Neural cell (in vitro differentiated cells): ENCODE data around the gene GLTP. TPM values are rescaled to one million over a fixed set of nuclear protein-coding genes. Genes with fewer than 3 reads are reported as not detected.

Source experiments
- H2AFZ ChIP-seq: fragments of 200-600, 300-800 bp; sonication (generic), shearing (Covaris generic); 2 replicates; pipeline ENCODE4 v1.6.0; 2014; ENCODE audit warnings: low read depth, mild to moderate bottlenecking, antibody characterized with exemption, low read length, moderate library complexity
- H3F3A ChIP-seq: fragments of 200-600 bp; shearing (Covaris generic); 2 replicates; pipeline ENCODE4 v1.6.1; 2016; ENCODE audit warnings: mild to moderate bottlenecking, moderate library complexity, mixed read lengths, antibody characterized with exemption, low read length; ENCODE audit not compliant: insufficient read depth, poor library complexity, severe bottlenecking
- H3K27ac ChIP-seq: fragments of 200-600, 300-800 bp; sonication (generic), shearing (Covaris generic); 2 replicates; pipeline ENCODE4 v1.5.1; 2014; ENCODE audit warnings: mild to moderate bottlenecking, low read length, moderate library complexity
- H3K27me3 ChIP-seq: fragments of 300-800, 200-600 bp; sonication (generic), shearing (Covaris generic); 2 replicates; pipeline ENCODE4 v1.6.0; 2014; ENCODE audit warnings: mild to moderate bottlenecking, low read depth, low read length, moderate library complexity; ENCODE audit not compliant: insufficient read depth
- H3K36me3 ChIP-seq: fragments of 300-800, 200-600 bp; sonication (generic), shearing (Covaris generic); 2 replicates; pipeline ENCODE4 v1.5.1; 2014; ENCODE audit warnings: mild to moderate bottlenecking, antibody characterized with exemption, low read length, moderate library complexity; ENCODE audit not compliant: insufficient read depth
- H3K4me2 ChIP-seq: fragments of 300-800, 200-600 bp; sonication (generic), shearing (Covaris generic); 2 replicates; pipeline ENCODE4 v1.6.0; 2014; ENCODE audit warnings: mild to moderate bottlenecking, low read length
- H3K4me3 ChIP-seq: fragments of 300-800, 200-600 bp; sonication (generic), shearing (Covaris generic); 2 replicates; pipeline ENCODE4 v1.5.1; 2014; ENCODE audit warnings: mild to moderate bottlenecking, low read length, moderate library complexity
- H3K79me2 ChIP-seq: fragments of 200-600 bp; shearing (Covaris generic); replicated peaks from 2 replicates; pipeline ENCODE4 v1.6.0; 2014; ENCODE audit warnings: mild to moderate bottlenecking, low read length, moderate library complexity; ENCODE audit not compliant: insufficient read depth
- H3K9ac ChIP-seq: fragments of 300-800, 200-600 bp; sonication (generic), shearing (Covaris generic); 2 replicates; pipeline ENCODE4 v1.6.1; 2016; ENCODE audit warnings: mild to moderate bottlenecking, low read length, mixed read lengths
- H3K9me2 ChIP-seq: fragments of 200-600 bp; shearing (Covaris generic); 2 replicates; pipeline ENCODE4 v1.6.1; 2016; ENCODE audit warnings: mild to moderate bottlenecking, low read length, mixed read lengths; ENCODE audit not compliant: insufficient read depth
- H3K9me3 ChIP-seq: fragments of 200-600, 300-800 bp; sonication (generic), shearing (Covaris generic); 2 replicates; pipeline ENCODE4 v1.6.1; 2016; ENCODE audit warnings: mild to moderate bottlenecking, mixed run types, low read length, moderate library complexity, mixed read lengths
- H4K20me1 ChIP-seq: fragments of 200-600 bp; shearing (Covaris generic); 2 replicates; pipeline ENCODE4 v1.6.1; 2016; ENCODE audit warnings: mild to moderate bottlenecking, mixed run types; ENCODE audit not compliant: insufficient read depth
- CTCF ChIP-seq: fragments of 450-650 bp; IDR thresholded peaks from 2 replicates; pipeline ENCODE4 v1.5.1; 2014; ENCODE audit warnings: antibody characterized with exemption, mild to moderate bottlenecking, moderate library complexity; ENCODE audit not compliant: poor library complexity, severe bottlenecking
- EP300 ChIP-seq: fragments of 450-650 bp; conservative IDR thresholded peaks from 2 replicates; pipeline ENCODE4 v1.6.1; 2014; ENCODE audit warnings: antibody characterized with exemption, mild to moderate bottlenecking, moderate library complexity; ENCODE audit not compliant: poor library complexity, severe bottlenecking
- EZH2 ChIP-seq: fragments of 200-600, 300-800 bp; shearing (Covaris generic), sonication (generic); IDR thresholded peaks from 2 replicates; pipeline ENCODE4 v1.6.1; 2014; ENCODE audit warnings: antibody characterized with exemption, low read length, borderline replicate concordance, mild to moderate bottlenecking; ENCODE audit not compliant: insufficient read depth, poor library complexity, severe bottlenecking
- MXI1 ChIP-seq: fragments of 450-650 bp; conservative IDR thresholded peaks from 2 replicates; pipeline ENCODE4 v1.6.1; 2014; ENCODE audit warnings: antibody characterized with exemption, mild to moderate bottlenecking; ENCODE audit not compliant: poor library complexity, severe bottlenecking
- POLR2AphosphoS5 ChIP-seq: IDR thresholded peaks from 2 replicates; pipeline ENCODE4 v1.6.1; 2012
- RAD21 ChIP-seq: fragments of 450-650 bp; conservative IDR thresholded peaks from 2 replicates; pipeline ENCODE4 v1.6.1; 2014; ENCODE audit warnings: antibody characterized with exemption, mild to moderate bottlenecking, moderate library complexity
- REST ChIP-seq: IDR thresholded peaks from 2 replicates; pipeline ENCODE4 v1.6.1; 2012; ENCODE audit warnings: borderline replicate concordance
- SMC3 ChIP-seq: fragments of 450-650 bp; conservative IDR thresholded peaks from 2 replicates; pipeline ENCODE4 v1.6.1; 2014; ENCODE audit warnings: antibody characterized with exemption, mild to moderate bottlenecking, moderate library complexity; ENCODE audit not compliant: poor library complexity
- TAF1 ChIP-seq: IDR thresholded peaks from 2 replicates; pipeline ENCODE4 v1.6.1; 2012; ENCODE audit warnings: low read depth
- polyA plus RNA-seq: library from polyadenylated mRNA; depleted of rRNA; stranded (reverse); fragments of >200 nt; gene quantifications from 2 replicates; pipeline ENCODE4 v1.2.3, GENCODE V29; 2014

The GLTP gene
- polyA plus RNA-seq, 1 donor from 2014 or later: 25.0 TPM

GRCh38 chr12:109830718-109831117 is 49.6 kb downstream of the GLTP start:
- Histone ChIP-seq H3K27ac (no peak overlapping the region), H3K4me3 (no peak overlapping the region), H4K20me1 (no peaks in the 10 kb centered on the region), H3K27me3 (peaks cover 12% of the 10 kb centered on the region), H3K36me3 (no peaks in the 10 kb centered on the region), H3K9ac (no peak overlapping the region), H3K9me3 (no peaks in the 10 kb centered on the region), H3K79me2 (no peaks in the 10 kb centered on the region), H3K4me2 (no peak overlapping the region), H3F3A (no peaks in the 10 kb centered on the region), H2AFZ (no peak overlapping the region), H3K9me2 (no peaks in the 10 kb centered on the region)
- TF ChIP-seq TAF1 (no peak), RAD21 (no peak), MXI1 (no peak), REST (no peak), EP300 (no peak), SMC3 (no peak), POLR2AphosphoS5 (no peak), CTCF (no peak), EZH2 (no peak)

GRCh38 chr12:109830267-109830666 is 50.1 kb downstream of the GLTP start:
- H3K9ac ChIP-seq: no peak overlapping the region
- peaks cover 12% of the 10 kb centered on the region for H3K27me3 ChIP-seq

More at GRCh38 chr12:109830267-109830666, 50.1 kb downstream of the GLTP start:
- Histone ChIP-seq H3K9me2 (no peaks in the 10 kb centered on the region), H3K4me3 (no peak overlapping the region), H3K4me2 (no peak overlapping the region), H3K27ac (no peak overlapping the region), H3K9me3 (no peaks in the 10 kb centered on the region), H3K36me3 (no peaks in the 10 kb centered on the region), H2AFZ (no peak overlapping the region), H3K79me2 (no peaks in the 10 kb centered on the region), H3F3A (no peaks in the 10 kb centered on the region), H4K20me1 (no peaks in the 10 kb centered on the region)
- TF ChIP-seq EZH2: no peak
- TF ChIP-seq EP300: no peak
- no peak for TF ChIP-seq TAF1
- no peak for TF ChIP-seq POLR2AphosphoS5
- no peak for TF ChIP-seq MXI1
- TF ChIP-seq SMC3: no peak
- TF ChIP-seq CTCF: no peak
- TF ChIP-seq REST: no peak
- no peak for TF ChIP-seq RAD21
